Stomach (tissue), 9 donors: ENCODE data around the gene PSD2. TPM values are rescaled to one million over a fixed set of nuclear protein-coding genes. Genes with fewer than 3 reads are reported as not detected.

Experiments used
- DNase-seq, 2 donors: peaks; one replicate each; pipeline versions ENCODE4 v3.0.0 to v3.0.0-alpha.2; 2013 to 2019
- H3K27ac ChIP-seq, 5 donors: fragments of 200-600 bp in 4 of 5; sonication (generic) in 4 of 5; one replicate each; pipeline ENCODE4 v1.5.1; 2013 to 2019; ENCODE audit warnings: mild to moderate bottlenecking in 1 of 5, moderate library complexity in 1 of 5
- H3K27me3 ChIP-seq, 3 donors: fragments of 200-600 bp; sonication (generic); one replicate each; pipeline ENCODE4 v1.5.1; 2017 to 2019; ENCODE audit warnings: mixed run types in 1 of 3
- H3K36me3 ChIP-seq, 4 donors: fragments of 200-600 bp; sonication (generic); 1 replicate in 3 of 4; 2 replicates in 1 of 4; pipeline ENCODE4 v1.5.1; 2016 to 2019
- H3K4me1 ChIP-seq, 4 donors: fragments of 200-600 bp; sonication (generic); one replicate each; pipeline ENCODE4 v1.5.1; 2016 to 2019
- H3K4me3 ChIP-seq, 4 donors: fragments of 200-600 bp; sonication (generic) in 3 of 4; one replicate each; pipeline ENCODE4 v1.5.1; 2016 to 2019; ENCODE audit warnings: mild to moderate bottlenecking in 1 of 4
- H3K9me3 ChIP-seq, 4 donors: fragments of 200-600 bp; sonication (generic); one replicate each; pipeline ENCODE4 v1.5.1; 2016 to 2019
- EP300 ChIP-seq: sonication (generic); formaldehyde crosslinking; IDR thresholded peaks from one replicate; pipeline ENCODE4 v1.6.1; 2017; ENCODE audit warnings: antibody characterized with exemption
- POLR2A ChIP-seq, 4 donors: fragments of 450-650 bp; IDR thresholded peaks; one replicate each; pipeline ENCODE4 v1.6.1; 2016; ENCODE audit warnings: antibody characterized with exemption in 4 of 4, control low read depth in 2 of 4, mild to moderate bottlenecking in 1 of 4, moderate library complexity in 1 of 4
- POLR2AphosphoS5 ChIP-seq, 3 donors: sonication (generic); formaldehyde crosslinking; IDR thresholded peaks; one replicate each; pipeline ENCODE4 v1.6.1; 2016; ENCODE audit warnings: antibody characterized with exemption in 3 of 3
- WGBS, 5 donors: extraction: QIAGEN DNeasy Blood & Tissue Kit in 3 of 5; methylation state at CpG; one replicate each; pipeline versions ENCODE4 v1.1.5 to v1.1.7; 2013 to 2018; 5-methylcytosine and 5-hydroxymethylcytosine counted together
- intact Hi-C: fragments of 100-400 bp; cut with DNase I; formaldehyde crosslinking; loops from one replicate; pipeline ENCODE4 v1.15.1; 2023; ENCODE audit warnings: low total_unique reads
- polyA plus RNA-seq, 3 donors: library from polyadenylated mRNA; stranded (reverse); fragments of 200-250 nt; gene quantifications; one replicate each; pipeline ENCODE4 v1.2.3, GENCODE V29; 2013
- total RNA-seq, 5 donors: library from RNA; depleted of rRNA; stranded (reverse); fragments of >200 nt; gene quantifications; one replicate each; pipeline versions ENCODE4 v1.1.0 to v1.2.3, GENCODE V29; 2014 to 2016
- TF ChIP-seq, protein P1 (sequence below), 7 experiments: fragments of 450-650 bp in 4 of 7; fragments of 200-600 bp in 3 of 7; sonication (generic) in 3 of 7; IDR thresholded peaks; one replicate each; pipeline ENCODE4 v1.5.1; 2016 to 2019; ENCODE audit warnings: antibody characterized with exemption in 7 of 7, control low read depth in 2 of 7, mild to moderate bottlenecking in 1 of 7
- donor health status: healthy with polysubstance abuse.
- donor health status: Bipolar disorder and iron deficiency.
- donor health status: healthy.

The PSD2 gene
- total and polyA plus RNA-seq, 8 donors, result 0.05 to 0.73 TPM; not detected in 6

- H3K4me3 ChIP-seq, result no peak overlapping the region
- H3K36me3 ChIP-seq, result peaks cover 0 to 19% (median 0%) of the 10 kb centered on the region in 4 donors
- no peak for TF ChIP-seq POLR2A (IDR thresholded peaks at IDR 0.05)
- TF ChIP-seq EP300, result no peak
- TF ChIP-seq POLR2AphosphoS5 (IDR thresholded peaks at IDR 0.05), result no peak
- 90 to 97% (median 93%) methylated on average over 6 to 8 of the region's 8 CpGs for WGBS, 5 donors
- H3K27ac ChIP-seq, result no peak overlapping the region
- H3K4me1 ChIP-seq, result peaks cover 1 to 12% (median 9%) of the 10 kb centered on the region in 4 donors
- H3K27me3 ChIP-seq, result peaks cover 0 to 11% (median 0%) of the 10 kb centered on the region in 3 donors
- H3K9me3 ChIP-seq, result no peaks in the 10 kb centered on the region
- intact Hi-C loops, result no loop called here
- DNase-seq, result no peak
Observed at GRCh38 chr5:139852696-139853095, 57.1 kb downstream of the PSD2 start.

DNA sequence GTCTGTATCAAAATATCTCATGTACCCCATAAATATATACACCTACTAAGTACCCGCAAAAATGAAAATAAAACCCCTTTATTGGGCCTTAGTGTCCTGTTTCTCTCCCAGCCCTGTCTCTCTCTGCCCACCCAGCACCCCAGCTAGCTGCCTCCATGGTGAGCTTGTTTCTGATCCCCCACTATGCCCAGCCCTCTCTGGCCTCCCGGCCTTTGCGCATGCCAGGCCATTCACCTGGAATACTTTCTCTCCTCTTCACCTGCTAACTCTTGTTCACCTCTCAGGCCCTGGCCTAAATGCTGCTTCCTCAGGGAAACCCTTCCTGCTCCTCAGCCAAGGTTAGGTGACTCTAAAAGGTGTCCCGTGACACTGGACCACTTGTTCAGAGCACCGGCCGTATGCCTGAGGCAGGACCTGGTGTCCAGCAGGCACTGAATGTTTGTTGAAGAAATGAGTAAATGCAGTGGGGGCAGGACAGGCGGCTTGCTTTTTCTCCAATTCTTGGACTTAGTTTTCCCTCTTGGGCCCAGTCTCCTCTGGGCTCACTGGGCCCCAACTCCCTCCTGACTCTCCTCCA, 58.5 kb downstream of the PSD2 start:
- Histone ChIP-seq H3K27ac (no peak overlapping the region), H3K36me3 (peaks cover 0 to 19% (median 0%) of the 10 kb centered on the region in 4 donors), H3K9me3 (no peaks in the 10 kb centered on the region), H3K4me3 (no peak overlapping the region), H3K4me1 (peaks cover 0 to under 1% (median 0%) of the 10 kb centered on the region in 4 donors), H3K27me3 (peaks cover 0 to 2% (median 0%) of the 10 kb centered on the region in 3 donors)
- DNase-seq, result no peak
- WGBS, 5 donors, result 93 to 98% (median 97%) methylated on average over 7 of the region's 7 CpGs
- TF ChIP-seq EP300 (no peak), POLR2AphosphoS5 (IDR thresholded peaks at IDR 0.05) (no peak)
- intact Hi-C loops, result no loop called here

DNA sequence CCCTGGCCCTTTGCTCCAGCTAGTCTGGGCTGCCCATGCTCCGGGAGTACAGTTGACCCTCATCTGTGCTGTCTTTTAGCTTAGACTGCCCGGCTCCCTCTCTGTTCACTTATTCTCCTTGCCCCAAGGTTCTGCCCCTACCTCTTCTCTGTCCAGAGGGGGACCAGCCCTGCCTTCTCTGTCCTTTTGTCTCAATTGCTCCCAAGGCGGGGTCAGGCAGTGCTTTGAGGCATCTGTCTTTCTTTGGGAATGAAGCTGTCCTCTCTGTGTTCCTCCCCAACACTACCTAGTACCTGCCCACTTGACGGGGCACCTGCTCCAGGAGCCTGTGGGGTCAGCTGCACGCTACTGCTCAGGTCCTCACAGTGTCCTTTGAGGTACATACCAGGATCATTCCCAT, 59.3 kb downstream of the PSD2 start:
- no peaks in the 10 kb centered on the region for H3K4me1 ChIP-seq
- TF ChIP-seq POLR2A (IDR thresholded peaks at IDR 0.05) (no peak), POLR2AphosphoS5 (IDR thresholded peaks at IDR 0.05) (no peak), EP300 (no peak)
- TF ChIP-seq, protein P1, sequence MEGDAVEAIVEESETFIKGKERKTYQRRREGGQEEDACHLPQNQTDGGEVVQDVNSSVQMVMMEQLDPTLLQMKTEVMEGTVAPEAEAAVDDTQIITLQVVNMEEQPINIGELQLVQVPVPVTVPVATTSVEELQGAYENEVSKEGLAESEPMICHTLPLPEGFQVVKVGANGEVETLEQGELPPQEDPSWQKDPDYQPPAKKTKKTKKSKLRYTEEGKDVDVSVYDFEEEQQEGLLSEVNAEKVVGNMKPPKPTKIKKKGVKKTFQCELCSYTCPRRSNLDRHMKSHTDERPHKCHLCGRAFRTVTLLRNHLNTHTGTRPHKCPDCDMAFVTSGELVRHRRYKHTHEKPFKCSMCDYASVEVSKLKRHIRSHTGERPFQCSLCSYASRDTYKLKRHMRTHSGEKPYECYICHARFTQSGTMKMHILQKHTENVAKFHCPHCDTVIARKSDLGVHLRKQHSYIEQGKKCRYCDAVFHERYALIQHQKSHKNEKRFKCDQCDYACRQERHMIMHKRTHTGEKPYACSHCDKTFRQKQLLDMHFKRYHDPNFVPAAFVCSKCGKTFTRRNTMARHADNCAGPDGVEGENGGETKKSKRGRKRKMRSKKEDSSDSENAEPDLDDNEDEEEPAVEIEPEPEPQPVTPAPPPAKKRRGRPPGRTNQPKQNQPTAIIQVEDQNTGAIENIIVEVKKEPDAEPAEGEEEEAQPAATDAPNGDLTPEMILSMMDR (IDR thresholded peaks at IDR 0.05), result no peak

GRCh38 chr5:139855451-139855850, 59.8 kb downstream of the PSD2 start:
- intact Hi-C loops, result no loop called here
- TF ChIP-seq, protein P1 (IDR thresholded peaks at IDR 0.05), result no peak
- no peak for TF ChIP-seq POLR2AphosphoS5 (IDR thresholded peaks at IDR 0.05)
- no peak for TF ChIP-seq EP300
- TF ChIP-seq POLR2A (IDR thresholded peaks at IDR 0.05), result no peak
- Histone ChIP-seq H3K27me3 (no peaks in the 10 kb centered on the region), H3K9me3 (no peaks in the 10 kb centered on the region), H3K4me3 (no peak overlapping the region), H3K4me1 (no peaks in the 10 kb centered on the region), H3K27ac (no peak overlapping the region), H3K36me3 (peaks cover 0 to 19% (median 0%) of the 10 kb centered on the region in 4 donors)
- no peak for DNase-seq
- 86 to 95% (median 90%) methylated on average over 6 to 8 of the region's 8 CpGs for WGBS, 5 donors

More for the DNA sequence above, 59.3 kb downstream of the PSD2 start:
- no peak for DNase-seq
- H3K4me3 ChIP-seq, result no peak overlapping the region
- no peaks in the 10 kb centered on the region for H3K9me3 ChIP-seq
- intact Hi-C loops, result no loop called here
- H3K27ac ChIP-seq, result no peak overlapping the region
- peaks cover 0 to 19% (median 0%) of the 10 kb centered on the region in 4 donors for H3K36me3 ChIP-seq
- 91 to 97% (median 93%) methylated on average over 5 of the region's 5 CpGs for WGBS, 5 donors
- no peaks in the 10 kb centered on the region for H3K27me3 ChIP-seq

GRCh38 chr5:139855946-139856540, 60.4 kb downstream of the PSD2 start:
- WGBS, 5 donors, result 81 to 87% (median 84%) methylated on average over 6 of the region's 6 CpGs
- Histone ChIP-seq H3K4me1 (no peaks in the 10 kb centered on the region), H3K36me3 (peaks cover 0 to 18% (median 0%) of the 10 kb centered on the region in 4 donors), H3K27me3 (no peaks in the 10 kb centered on the region), H3K9me3 (no peaks in the 10 kb centered on the region), H3K4me3 (no peak overlapping the region), H3K27ac (no peak overlapping the region)
- intact Hi-C loops, result no loop called here
- no peak for TF ChIP-seq POLR2AphosphoS5 (IDR thresholded peaks at IDR 0.05)
- TF ChIP-seq, protein P1 (IDR thresholded peaks at IDR 0.05), result no peak
- no peak for TF ChIP-seq EP300
- TF ChIP-seq POLR2A (IDR thresholded peaks at IDR 0.05), result no peak
- no peak for DNase-seq
